H54 (cell line): ENCODE results near the gene NPPC.
"Not testable (repeated sequence)": the region's sequence is repeated elsewhere in the genome, so short reads cannot be mapped to it uniquely, and the experiment has no call there.

Source experiments
- DNase-seq: peaks from one replicate; pipeline ENCODE4 v3.0.0; 2011; ENCODE audit warnings: low spot score, mixed read lengths; ENCODE audit not compliant: insufficient read length
- FAIRE-seq: peaks from 3 replicates; lab custom pipeline; 2011; peaks lifted over from hg19 to GRCh38; lab: Jason Lieb, UNC
- POLR2A ChIP-seq: IDR thresholded peaks from 2 replicates; pipeline ENCODE4 v1.6.1; 2011; ENCODE audit warnings: low read depth, mild to moderate bottlenecking, low read length

NPPC gene

GRCh38 chr2:231926180-231926741 is at the start of gene NPPC:
Gene NPPC, minus strand, starts transcription at chr2:231926396. Its CDS starts 147 bp downstream, at chr2:231926249.
- DNase-seq (no peak), FAIRE-seq (no peak)
- TF ChIP-seq POLR2A = peak; percentile 55

GRCh38 chr2:231975001-231975400 is 48.8 kb upstream of the NPPC start:
- DNase-seq (no peak), FAIRE-seq (no peak)
- TF ChIP-seq POLR2A = no peak

GRCh38 chr2:231970461-231970860 is 44.3 kb upstream of the NPPC start:
- no peak for TF ChIP-seq POLR2A
- no peak for FAIRE-seq
- no peak for DNase-seq

GRCh38 chr2:231968820-231969219 is 42.6 kb upstream of the NPPC start:
- DNase-seq (no peak), FAIRE-seq (no peak)
- TF ChIP-seq POLR2A = no peak

- no peak for TF ChIP-seq POLR2A
- no peak for DNase-seq
- FAIRE-seq = no peak
Measured at GRCh38 chr2:231966886-231967285, 40.7 kb upstream of the NPPC start.

GRCh38 chr2:231965102-231965501 is 38.9 kb upstream of the NPPC start:
- DNase-seq = no peak

GRCh38 chr2:231961349-231962166 is 35.4 kb upstream of the NPPC start, which contains the start of gene DIS3L2:
Gene DIS3L2, plus strand, starts transcription at chr2:231961713. Its CDS starts 53,215 bp downstream, at chr2:232014928.
- TF ChIP-seq POLR2A = peak; percentile 75
- peak; percentile 81 for DNase-seq
- FAIRE-seq = no peak

More at GRCh38 chr2:231965102-231965501, 38.9 kb upstream of the NPPC start:
- TF ChIP-seq POLR2A = no peak
- no peak for FAIRE-seq

- DNase-seq (no peak), FAIRE-seq (no peak)
- no peak for TF ChIP-seq POLR2A
Measured at GRCh38 chr2:231960810-231961348, 34.7 kb upstream of the NPPC start.

- DNase-seq (no peak), FAIRE-seq (no peak)
- no peak for TF ChIP-seq POLR2A
Measured at GRCh38 chr2:231957913-231958763, 31.9 kb upstream of the NPPC start.

GRCh38 chr2:231955758-231956472 is 29.7 kb upstream of the NPPC start:
- FAIRE-seq (no peak), DNase-seq (no peak)
- no peak for TF ChIP-seq POLR2A

- no peak for TF ChIP-seq POLR2A
- FAIRE-seq (no peak), DNase-seq (no peak)
Measured at GRCh38 chr2:231951452-231952035, 25.3 kb upstream of the NPPC start.

GRCh38 chr2:231947694-231948093 is 21.5 kb upstream of the NPPC start:
- FAIRE-seq (no peak), DNase-seq (no peak)
- no peak for TF ChIP-seq POLR2A

- FAIRE-seq = not testable (repeated sequence)
Measured at GRCh38 chr2:231947112-231947511, 20.9 kb upstream of the NPPC start.

More at GRCh38 chr2:231947112-231947511, 20.9 kb upstream of the NPPC start:
- DNase-seq = not testable (repeated sequence)
